A172 (cell line): ENCODE data around the gene PLXNC1. TPM values are rescaled to one million over a fixed set of nuclear protein-coding genes. Genes with fewer than 3 reads are reported as not detected.

ENCODE experiments used
- DNase-seq: peaks from one replicate; pipeline ENCODE4 v3.0.0-alpha.2; 2015; ENCODE audit warnings: low spot score
- total RNA-seq: library from RNA; depleted of rRNA; stranded (reverse); fragments of >200 nt; shearing (Covaris generic); gene quantifications from 2 replicates; pipeline ENCODE4 v1.2.3, GENCODE V29; 2014

Gene PLXNC1
- total RNA-seq, 1 experiment from 2014 or later, result 0.07 TPM

DNA sequence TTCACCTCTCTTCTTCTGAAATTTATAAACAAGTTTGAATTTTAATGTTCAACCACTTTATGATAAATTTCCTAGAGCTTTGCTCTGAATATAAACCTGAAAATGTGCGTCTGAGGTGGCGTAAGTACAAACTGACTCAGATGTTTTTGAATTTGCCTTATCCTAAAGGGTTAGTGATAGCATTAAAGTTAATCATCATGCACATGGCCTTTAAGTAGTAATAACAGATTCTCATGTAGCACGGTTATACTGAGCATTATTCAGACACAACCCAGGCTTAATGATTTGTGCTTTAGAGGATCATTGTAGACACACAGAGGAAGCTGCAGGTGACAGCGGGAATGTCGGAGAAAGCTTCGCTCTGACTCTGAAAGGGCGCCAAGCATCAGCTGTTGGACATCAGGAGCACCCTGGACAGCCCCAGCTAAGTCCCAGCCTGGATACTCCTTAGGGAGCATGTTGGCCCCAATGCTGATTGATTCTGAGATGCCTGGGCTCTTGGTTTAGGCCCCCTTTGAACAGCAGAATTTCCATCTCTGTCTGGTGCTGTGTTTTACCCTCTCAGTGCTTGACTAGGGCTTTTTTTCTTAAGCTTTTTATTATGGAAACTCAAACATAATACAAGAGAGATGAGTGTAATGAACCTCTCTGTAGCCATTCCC, 91.1 kb downstream of the PLXNC1 start:
- no peak for DNase-seq

DNA sequence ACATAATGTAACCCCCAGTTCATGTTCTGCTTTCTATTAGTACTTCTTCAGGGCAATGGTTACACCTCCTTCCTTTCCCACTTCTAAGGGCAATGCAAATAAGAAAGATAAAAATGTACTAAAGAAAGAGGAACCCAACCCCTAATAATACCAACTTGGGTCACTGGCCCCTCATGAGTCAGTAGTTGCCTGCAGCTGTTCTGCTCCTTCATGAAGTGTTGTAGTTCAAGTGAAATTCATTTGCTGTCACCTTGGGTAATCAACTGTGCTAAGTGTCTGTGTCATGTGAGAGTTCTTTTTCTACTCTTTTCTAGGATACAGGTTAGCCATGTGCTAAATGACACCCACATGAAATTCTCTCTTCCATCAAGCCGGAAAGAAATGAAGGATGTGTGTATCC, 91.8 kb downstream of the PLXNC1 start:
- no peak for DNase-seq

DNA sequence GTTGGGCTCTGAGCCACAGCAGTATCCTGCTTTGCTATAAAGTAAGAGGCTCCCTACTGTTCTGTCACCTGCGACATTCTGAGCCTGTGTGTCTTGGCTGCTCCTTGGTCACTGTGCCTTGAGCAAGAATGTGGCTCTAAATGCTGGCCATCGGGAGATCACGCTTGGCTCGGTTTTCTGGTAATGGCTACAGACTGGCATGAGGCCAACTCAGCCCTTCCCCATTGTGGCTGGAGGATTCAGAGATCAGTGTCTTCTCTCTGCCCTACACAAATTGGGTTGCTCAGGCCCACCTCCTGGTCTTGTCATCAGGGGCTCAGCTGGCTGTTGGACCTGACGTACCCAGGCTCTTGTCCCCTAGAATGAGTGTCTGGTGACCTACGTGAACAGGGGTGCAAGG, 94.5 kb downstream of the PLXNC1 start:
- DNase-seq, result no peak

DNA sequence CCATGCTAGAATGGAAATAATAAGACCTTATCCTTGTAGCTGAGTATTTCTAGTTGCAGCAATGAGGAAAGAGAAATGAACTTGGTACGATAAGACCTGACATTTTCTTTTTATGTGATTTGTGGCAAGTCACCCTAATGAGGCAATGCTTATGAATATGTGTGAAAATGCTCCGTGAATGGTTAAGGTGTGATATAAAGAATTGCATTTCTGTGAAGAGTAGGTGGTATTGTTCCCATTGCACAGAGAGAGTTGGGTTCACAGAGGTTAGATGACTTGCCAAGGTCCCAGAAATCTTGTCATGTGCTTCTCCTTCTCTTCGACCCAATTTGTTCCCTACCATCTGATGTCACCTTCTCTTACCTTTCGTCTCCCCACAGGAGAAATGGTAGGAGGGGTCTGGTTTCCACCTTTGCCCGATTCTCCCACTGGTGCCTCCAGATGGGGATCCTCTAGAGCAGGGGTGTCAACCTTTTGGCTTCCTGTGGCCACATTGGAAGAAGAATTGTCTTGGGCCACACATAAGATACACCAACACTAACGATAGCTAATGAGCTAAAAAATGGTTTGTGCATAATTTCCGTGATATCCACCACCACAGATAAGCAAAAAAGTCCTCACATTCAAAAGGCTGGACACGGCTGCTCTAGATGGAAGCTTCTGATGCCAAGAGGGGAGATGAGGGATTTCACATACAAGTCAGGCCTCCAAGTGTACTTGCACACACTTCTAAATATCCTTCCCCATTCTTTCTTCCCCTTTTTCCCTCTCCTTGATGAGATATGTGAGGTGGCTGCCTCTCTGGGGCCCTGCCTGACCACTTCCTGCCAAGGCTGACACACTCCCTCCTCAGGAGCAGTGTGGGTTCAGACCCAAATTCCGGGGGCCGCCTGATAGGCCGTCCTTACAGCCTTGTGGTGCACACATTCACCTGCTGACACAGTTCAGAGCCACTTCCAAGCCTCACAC, 96.1 kb downstream of the PLXNC1 start:
- DNase-seq, result no peak

DNA sequence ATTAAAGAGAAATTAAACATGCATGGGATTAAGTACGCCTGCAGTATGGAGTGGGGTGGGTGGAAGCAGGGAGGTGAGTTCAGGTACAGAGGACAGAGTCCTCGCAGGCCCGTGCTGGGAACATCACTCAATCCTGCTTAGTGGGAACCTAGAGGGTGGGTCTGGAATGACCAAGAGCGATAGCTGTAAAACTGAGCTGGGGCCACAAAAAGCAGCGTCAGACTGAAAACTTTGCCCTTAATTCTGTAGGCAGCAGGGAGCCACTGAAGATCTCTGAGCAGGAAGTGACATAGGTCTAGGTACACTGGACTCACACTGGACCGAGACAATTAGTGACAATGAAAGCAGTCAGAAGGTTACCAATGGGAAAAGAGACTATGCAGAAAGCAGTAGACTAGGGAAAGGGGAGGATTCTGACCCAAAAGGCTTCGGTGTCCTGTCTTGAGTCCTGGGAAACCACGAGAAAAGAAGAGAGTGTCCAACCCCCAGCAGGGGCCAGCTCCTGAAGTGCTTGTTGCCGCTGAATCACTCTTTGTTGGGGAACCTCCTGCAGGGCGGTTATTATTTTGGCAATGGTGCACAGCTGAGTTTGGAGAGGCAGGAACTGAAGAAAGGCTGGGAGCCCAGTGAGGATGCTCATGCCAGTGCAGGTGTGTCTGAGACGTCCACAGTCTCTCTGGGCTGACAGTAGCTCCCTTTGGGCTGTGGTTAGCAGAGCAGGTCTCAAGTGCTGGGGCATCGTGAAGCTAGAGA, 97.4 kb downstream of the PLXNC1 start:
- no peak for DNase-seq

DNA sequence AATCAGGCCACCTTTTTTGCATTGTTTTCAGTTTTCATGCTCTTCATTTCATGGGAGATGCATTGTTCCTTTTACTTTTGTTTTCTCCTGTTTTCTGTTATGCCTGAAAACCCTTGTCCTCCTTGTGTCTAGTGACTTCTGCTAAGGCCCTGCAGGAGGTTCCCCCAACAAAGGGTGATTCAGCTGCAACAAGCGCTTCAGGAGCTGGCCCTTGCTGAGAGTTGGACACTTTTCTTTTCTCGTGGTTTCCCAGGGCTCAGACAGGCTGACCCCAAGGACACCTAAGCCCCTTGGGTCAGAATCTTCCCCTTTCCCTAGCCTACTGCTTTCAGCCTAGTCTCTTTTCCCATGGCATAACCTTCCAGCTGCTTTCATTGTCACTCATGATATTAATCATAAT, 98.9 kb downstream of the PLXNC1 start:
- DNase-seq, result no peak

DNA sequence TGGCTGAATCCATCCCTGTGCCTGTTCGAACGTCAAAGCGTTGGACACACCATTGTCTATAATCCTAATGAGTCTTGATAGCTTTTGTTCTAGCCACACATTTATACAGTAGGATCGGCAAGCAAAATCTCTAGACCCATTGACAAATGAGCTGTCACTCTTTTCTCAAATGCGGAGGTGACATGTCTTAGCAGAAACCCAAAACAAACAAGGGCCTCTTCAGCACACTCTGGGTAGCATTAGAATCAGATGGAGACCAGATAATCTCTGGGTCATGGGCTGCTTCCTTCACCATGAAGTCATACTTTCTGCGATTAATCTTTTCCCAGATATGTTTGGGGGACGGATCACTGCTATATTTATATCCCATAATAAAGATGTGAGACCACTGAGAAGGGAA, 100.2 kb downstream of the PLXNC1 start:
- no peak for DNase-seq

DNA sequence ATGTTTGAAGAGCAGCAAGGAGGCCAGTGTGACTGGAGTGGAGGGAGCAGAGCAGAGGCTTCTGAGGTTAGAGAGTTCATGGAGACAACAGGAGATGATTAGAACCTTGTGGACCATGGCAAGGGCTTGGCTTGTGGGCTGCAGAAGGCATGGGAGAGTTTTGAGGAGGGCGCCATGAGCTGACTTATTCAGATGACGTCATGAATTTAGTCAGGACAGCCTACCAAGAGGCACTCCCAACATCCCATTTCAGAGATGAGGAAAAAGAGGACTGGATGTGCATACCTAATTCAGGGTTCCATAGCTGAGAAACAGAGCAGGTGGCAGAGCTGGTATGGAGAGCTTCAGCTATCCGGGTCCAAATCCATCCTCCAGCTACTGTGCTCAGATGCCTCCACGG, 101.8 kb downstream of the PLXNC1 start:
- no peak for DNase-seq

DNA sequence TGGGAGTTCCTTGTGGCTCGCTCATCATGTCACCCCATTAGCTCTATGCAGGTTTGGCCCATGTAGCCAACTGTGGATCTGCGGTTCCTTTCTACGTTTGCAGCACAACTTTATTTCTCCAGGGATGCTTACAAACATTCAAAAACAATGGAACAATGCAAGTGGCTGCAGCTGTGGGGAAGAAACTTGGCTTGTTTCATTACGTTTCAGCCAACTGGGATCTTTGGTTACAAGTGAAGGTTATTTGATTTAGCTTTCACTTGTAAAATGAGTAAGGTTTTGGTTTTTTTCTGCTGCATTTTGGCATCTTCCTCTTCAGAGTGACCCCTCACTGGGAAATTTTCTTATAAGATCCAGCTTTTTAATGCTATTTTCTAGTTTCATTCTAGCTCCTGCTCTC, 105.9 kb downstream of the PLXNC1 start:
- no peak for DNase-seq

DNA sequence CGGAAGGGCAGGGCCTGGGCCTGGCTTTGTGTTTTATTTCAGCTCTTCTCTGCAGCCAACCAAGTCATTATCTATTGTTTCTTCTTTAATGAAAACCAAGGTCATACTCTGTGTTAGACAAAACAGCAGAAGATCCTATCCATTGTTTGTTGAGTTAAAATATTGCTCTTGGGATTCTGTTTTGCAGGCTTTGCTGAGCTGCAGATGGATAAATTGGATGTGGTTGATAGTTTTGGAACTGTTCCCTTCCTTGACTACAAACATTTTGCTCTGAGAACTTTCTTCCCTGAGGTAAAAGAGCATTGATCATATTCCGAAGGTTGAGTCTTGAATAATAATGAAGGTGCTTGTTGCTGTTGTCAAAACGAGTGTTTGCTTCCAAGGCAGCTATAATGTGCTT, 106.6 kb downstream of the PLXNC1 start:
- DNase-seq, result no peak

DNA sequence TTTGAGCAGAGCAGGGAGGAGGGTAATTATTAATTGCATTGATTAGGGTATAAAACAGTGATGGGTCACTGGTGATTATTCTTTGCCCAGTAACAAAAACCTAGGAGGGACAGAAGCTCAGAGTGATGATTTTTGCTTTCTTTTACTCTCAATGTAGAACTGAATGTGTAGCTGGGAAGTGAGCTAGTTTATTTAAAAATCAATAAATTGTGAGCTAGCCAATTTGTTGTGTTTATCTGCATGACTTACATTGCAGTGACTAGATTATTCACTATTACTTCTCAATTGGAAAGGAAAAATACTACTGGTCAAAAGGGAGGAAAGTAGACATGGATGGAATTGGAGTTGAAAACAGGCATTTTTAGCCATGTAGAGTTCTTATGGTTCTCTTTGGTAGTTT, 107.1 kb downstream of the PLXNC1 start:
- no peak for DNase-seq

DNA sequence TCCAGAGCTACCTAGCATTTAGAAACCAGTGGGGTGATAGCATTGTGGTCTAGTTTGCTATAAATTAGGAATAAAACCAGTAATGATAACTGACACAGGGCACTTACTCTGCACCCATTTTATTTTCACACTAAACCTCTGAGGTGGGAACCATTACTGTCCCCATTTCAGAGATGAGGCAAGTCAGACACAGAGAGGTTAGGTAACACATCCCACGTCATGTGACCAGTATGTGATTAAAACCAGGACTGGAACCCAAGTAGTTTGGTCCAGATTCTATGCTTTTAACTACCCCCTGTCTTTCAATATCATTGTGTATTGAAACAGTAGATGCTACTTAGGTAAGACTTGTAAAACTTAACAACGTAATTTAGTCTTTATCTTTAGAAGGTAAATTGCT, 110.2 kb downstream of the PLXNC1 start:
- no peak for DNase-seq

DNA sequence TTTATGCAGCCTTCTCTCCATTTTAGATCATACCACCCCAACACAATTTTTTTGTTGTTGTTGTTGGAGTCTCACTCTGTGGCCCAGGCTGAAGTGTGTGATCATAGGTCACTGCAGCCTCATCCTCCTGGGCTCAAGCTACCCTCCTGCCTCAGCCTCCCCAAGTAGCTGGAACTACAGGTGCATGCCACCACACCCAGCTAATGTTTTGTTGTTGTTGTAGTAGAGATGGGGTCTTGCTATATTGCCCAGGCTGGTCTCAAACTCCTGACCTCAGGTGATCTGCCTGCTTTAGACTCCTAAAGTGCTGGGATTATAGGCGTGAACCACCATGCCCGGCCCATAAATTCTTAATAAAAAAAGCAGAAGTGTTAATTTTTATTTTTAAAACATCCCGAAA, 111.6 kb downstream of the PLXNC1 start:
- DNase-seq, result no peak

DNA sequence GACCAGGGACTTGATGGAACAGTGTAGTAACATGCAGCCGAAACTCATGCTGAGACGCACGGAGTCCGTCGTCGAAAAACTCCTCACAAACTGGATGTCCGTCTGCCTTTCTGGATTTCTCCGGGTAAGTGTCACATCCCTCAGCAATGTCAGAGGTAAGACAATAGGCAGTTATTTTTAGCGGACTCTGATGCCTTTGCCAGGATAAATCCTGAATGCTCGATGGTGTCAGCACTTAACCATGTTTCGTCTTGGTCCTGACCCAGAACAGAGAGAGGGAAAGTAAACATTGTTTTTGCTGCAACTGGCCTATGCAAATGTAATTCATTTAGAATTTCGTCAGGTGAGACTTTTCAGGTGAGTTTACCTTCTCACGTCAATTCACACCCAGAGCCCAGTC, 112.3 kb downstream of the PLXNC1 start:
- no peak for DNase-seq

DNA sequence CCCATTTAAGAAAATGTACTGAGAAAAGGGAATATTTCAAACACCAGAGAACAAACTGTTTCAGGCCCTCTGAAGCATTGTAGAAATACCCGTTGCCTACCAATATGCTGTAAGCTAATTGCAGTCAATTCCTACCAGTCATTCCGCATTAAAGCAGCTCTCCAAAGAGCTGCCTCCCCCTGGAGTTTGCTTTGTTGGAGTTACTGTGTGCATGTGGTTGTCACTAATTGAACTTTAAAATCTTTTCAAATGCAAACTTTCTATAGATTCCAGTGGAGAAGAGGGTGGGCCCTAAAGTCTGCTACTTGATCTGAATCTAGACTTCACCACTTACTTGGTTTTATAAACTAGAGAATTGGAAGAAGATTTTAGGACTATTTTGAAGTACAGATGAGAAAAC, 112.7 kb downstream of the PLXNC1 start:
- no peak for DNase-seq

DNA sequence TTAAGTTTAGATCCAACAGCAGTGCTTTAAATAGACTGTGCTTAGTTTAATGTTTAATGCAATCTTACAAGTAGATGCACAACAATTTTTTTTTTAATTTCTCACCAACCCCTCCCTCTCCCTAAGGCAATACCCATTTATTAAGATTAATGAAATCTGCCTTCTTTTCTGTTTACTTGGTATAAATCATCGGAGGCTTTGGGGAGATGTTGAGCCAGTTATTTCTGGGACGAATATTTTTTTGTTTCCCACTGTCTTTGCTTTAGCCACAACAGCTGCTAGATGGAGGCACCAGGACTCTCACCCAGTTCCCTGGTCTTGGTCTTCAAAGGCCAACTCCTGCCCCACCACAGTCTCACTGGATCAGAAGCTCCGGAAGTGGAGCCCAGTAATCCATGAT, 113.4 kb downstream of the PLXNC1 start:
- DNase-seq, result no peak

DNA sequence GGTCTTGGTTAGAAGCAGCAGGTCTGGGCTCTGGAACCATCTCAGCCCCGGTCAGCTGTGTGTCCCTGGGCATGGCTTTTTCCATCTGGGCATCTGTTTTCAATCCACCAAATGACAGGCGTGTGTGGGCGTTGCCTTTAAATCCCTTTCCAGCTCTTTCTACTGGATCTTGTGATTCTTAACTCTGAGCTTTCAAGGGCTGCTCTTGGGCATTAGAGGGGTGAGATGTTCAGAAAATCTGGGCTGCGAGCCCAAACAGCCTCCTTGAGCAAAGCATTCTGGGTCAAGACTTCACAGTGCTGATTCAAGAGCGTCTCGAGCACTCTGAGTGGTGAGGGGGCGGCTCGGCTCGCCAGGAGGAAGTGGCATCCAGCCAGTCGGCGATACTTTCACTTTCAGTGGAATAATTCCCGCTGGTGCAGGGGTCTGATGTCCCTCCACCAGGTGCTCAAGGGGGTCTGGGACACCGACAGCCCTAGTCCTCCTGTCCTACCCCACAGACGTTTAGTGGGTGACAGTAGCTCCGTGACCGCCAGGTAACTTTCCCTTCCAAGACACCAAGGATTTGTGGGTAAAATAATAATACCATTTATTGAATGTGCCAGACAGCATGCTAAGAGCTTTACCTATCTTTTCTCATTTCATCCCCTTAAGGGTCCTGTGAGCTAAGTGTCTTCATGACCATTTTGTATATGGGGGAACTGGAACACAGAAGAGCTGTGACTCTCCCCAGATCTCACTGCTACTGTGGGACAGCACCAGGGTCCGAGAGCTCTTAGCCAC, 114.0 kb downstream of the PLXNC1 start:
- peak; percentile 67 for DNase-seq

DNA sequence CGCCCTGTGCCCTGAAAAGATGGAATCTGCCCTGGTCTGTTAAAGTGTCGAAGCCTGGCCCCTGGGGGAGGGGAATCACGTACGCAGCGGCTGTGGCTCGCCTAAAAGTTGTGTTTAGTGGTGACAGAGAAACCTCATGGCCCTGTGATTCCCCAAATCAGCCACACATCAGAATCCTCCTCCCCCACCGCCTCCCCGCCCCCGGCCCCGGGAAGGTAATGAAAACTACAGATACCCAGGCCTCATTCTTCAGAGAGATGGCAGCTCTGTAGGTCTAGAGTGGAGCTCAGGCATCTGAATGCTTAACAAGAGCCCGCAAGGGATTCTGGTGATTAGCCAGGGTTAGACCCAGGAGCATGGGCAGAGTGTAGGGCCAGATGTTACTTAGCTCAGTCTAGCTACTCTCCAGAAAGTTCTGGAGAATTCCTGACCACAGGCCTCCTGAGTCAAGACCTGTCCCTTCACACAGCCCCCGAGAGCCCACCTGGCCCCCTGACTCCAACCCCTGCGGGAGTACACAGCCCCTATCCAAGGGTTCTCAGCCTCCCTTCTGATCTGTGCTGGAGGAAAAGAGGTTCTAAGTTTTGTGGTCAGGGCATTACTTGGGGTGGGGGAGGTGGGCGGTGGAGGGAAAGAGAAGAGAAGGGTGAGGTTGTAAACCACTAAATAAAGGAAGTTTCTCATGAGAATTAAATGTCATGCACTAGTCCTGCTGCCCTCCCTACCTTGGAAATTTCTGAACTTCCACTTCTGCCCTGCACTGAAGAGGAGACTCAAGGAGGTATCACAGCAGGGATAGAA, 114.8 kb downstream of the PLXNC1 start:
- DNase-seq, result no peak

DNA sequence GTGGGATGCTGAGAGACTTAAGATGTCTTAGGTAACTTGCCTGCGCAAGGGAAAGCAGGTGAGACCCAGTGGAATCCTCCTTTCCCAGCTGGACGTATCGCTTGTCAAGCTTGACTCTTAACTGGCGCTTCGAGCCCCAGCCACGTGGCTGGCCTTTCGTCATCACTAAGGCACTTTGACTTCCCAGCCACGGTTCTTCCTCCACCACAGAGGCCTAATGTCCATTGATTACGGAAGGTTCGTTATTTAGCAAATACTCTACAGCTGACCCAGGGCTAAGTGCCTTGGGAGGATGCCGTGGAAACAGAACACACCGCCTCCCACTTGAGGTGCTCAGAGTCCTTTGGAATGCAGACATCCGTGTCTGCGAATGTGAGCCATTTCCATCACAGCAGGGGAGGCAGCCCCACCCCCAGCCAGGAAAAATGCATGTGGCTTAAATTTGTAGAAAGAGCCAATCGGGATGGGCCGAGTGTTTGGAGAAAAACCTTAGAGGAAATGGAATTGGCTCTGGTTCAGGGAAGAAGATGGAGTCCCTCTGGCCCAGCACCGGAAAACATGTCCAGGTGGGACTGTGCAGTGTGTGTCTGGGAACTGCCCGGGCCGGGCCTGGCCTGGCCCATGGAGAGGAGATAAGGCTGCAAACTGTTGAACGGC, 115.7 kb downstream of the PLXNC1 start:
- peak; percentile 16 for DNase-seq

DNA sequence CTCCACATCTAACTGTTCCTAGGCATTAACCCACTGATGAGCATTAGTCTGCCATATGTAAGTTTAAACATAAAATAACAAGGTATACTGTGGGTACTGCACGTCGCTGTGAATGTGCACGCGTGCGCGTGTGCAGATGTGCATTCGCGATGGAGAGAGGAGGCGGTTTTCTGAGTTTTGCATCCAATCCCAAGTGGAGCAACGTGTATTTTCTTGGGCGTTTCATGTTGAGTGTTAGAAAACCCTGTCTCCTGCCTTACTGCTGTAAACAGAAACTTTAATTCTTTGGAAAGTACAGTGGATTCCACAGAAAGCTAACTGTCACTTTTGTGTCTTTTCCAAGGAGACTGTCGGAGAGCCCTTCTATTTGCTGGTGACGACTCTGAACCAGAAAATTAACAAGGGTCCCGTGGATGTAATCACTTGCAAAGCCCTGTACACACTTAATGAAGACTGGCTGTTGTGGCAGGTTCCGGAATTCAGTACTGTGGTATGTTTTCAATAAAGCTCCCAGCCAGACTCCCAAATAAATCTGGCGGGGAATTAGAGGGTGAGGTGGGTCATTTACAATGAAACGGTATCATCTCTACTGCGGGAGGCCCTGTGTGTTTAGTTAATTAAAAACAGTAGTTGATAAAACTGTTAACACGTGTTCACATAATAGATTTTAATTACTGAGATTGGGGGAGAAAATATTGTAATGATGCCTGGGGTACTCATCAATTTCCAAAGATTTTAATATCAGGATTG, 116.5 kb downstream of the PLXNC1 start:
- no peak for DNase-seq
